Thyroid gland (tissue), 4 donors: ENCODE results near the gene MDM2.

ENCODE experiments used
- POLR2A ChIP-seq, 2 donors: fragments of 450-650 bp; IDR thresholded peaks; one replicate each; pipeline ENCODE4 v1.6.1; 2017; ENCODE audit warnings: antibody characterized with exemption in 2 of 2, mild to moderate bottlenecking in 2 of 2, moderate library complexity in 1 of 2
- TF ChIP-seq, protein P1 (sequence below), 6 experiments: fragments of 200-600 bp in 3 of 6; fragments of 450-650 bp in 3 of 6; sonication (generic) in 3 of 6; IDR thresholded peaks; one replicate each; pipeline ENCODE4 v1.5.1; 2016 to 2019; ENCODE audit warnings: antibody characterized with exemption in 6 of 6, mild to moderate bottlenecking in 2 of 6, inconsistent platforms in 1 of 6, moderate library complexity in 1 of 6

DNA sequence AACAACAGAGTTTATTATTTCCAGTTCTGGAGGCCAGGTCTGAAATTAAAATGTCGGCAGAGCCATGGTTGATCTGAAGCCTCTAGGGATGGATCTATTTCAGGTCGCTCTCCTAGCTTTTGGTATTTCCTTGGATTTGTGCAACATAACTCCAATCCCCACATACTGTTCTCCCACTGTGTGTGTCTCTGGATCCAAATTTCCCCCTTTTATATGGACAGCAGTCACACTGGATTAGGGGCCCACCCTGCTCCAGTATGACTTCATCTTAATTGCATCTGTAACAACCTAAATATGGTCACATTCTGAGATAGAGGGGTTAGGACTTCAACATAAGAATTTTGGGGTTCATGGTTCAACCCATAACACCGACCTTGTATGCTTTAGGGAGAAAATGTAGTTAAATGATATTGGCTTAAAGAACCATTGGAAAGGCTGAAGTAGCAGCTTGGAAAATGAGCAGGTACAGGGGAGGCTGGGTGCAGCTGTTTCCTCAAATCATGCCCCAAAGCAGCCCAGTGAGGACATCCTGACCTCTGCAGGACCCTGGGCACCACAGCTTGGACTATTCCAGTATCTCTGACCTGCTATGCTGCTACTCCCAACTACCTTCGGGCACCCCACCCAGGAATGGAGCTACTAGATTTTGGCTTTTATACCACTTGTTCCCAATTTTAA, 13.9 kb upstream of the MDM2 start:
- TF ChIP-seq, protein P1, sequence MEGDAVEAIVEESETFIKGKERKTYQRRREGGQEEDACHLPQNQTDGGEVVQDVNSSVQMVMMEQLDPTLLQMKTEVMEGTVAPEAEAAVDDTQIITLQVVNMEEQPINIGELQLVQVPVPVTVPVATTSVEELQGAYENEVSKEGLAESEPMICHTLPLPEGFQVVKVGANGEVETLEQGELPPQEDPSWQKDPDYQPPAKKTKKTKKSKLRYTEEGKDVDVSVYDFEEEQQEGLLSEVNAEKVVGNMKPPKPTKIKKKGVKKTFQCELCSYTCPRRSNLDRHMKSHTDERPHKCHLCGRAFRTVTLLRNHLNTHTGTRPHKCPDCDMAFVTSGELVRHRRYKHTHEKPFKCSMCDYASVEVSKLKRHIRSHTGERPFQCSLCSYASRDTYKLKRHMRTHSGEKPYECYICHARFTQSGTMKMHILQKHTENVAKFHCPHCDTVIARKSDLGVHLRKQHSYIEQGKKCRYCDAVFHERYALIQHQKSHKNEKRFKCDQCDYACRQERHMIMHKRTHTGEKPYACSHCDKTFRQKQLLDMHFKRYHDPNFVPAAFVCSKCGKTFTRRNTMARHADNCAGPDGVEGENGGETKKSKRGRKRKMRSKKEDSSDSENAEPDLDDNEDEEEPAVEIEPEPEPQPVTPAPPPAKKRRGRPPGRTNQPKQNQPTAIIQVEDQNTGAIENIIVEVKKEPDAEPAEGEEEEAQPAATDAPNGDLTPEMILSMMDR (IDR thresholded peaks at IDR 0.05): no peak
- no peak for TF ChIP-seq POLR2A (IDR thresholded peaks at IDR 0.05)
